Medulla oblongata (tissue), 1 donor: ENCODE measurements around the gene TENM3.

Source experiments
- DNase-seq: peaks from one replicate; pipeline ENCODE4 v3.0.0-alpha.2; 2015; ENCODE audit errors: extremely low spot score

TENM3 gene

GRCh38 chr4:182679533-182679932 is 436.3 kb downstream of the TENM3 start:
- peak; percentile 10 for DNase-seq

- DNase-seq = peak; percentile 32
Measured at GRCh38 chr4:182680234-182680653, 437.0 kb downstream of the TENM3 start.

GRCh38 chr4:182683661-182684060 is 440.5 kb downstream of the TENM3 start:
- DNase-seq = no peak

- DNase-seq = no peak
Measured at GRCh38 chr4:182684796-182685195, 441.6 kb downstream of the TENM3 start.

- DNase-seq = no peak
Measured at GRCh38 chr4:182688081-182688480, 444.9 kb downstream of the TENM3 start.

- DNase-seq = no peak
Measured at GRCh38 chr4:182694551-182694950, 451.3 kb downstream of the TENM3 start.

- no peak for DNase-seq
Measured at GRCh38 chr4:182695009-182695408, 451.8 kb downstream of the TENM3 start.

GRCh38 chr4:182695842-182696241 is 452.6 kb downstream of the TENM3 start:
- DNase-seq = no peak

GRCh38 chr4:182697094-182697493 is 453.9 kb downstream of the TENM3 start:
- no peak for DNase-seq

GRCh38 chr4:182698212-182698611 is 455.0 kb downstream of the TENM3 start:
- DNase-seq = no peak

- DNase-seq = no peak
Measured at GRCh38 chr4:182699201-182699600, 456.0 kb downstream of the TENM3 start.

GRCh38 chr4:182699795-182700194 is 456.6 kb downstream of the TENM3 start:
- no peak for DNase-seq

- DNase-seq = no peak
Measured at GRCh38 chr4:182700362-182701160, 457.4 kb downstream of the TENM3 start.

- no peak for DNase-seq
Measured at GRCh38 chr4:182704077-182704476, 460.9 kb downstream of the TENM3 start.

- DNase-seq = no peak
Measured at GRCh38 chr4:182704948-182705347, 461.7 kb downstream of the TENM3 start.

- DNase-seq = no peak
Measured at GRCh38 chr4:182705389-182705788, 462.2 kb downstream of the TENM3 start.

- no peak for DNase-seq
Measured at GRCh38 chr4:182711211-182711610, 468.0 kb downstream of the TENM3 start.

GRCh38 chr4:182715548-182715947 is 472.3 kb downstream of the TENM3 start:
- no peak for DNase-seq

GRCh38 chr4:182716192-182716591 is 473.0 kb downstream of the TENM3 start:
- DNase-seq = no peak

- DNase-seq = no peak
Measured at GRCh38 chr4:182717788-182718583, 474.8 kb downstream of the TENM3 start.

- DNase-seq = no peak
Measured at GRCh38 chr4:182724414-182724813, 481.2 kb downstream of the TENM3 start.

GRCh38 chr4:182729516-182729915 is 486.3 kb downstream of the TENM3 start:
- no peak for DNase-seq

GRCh38 chr4:182730791-182731190 is 487.6 kb downstream of the TENM3 start:
- DNase-seq = no peak
